H1 (cell line): ENCODE results near the gene RAP2B. TPM values are rescaled to one million over a fixed set of nuclear protein-coding genes. Genes with fewer than 3 reads are reported as not detected.

Experiments
- BACH1 ChIP-seq: IDR thresholded peaks from 2 replicates; pipeline ENCODE4 v1.6.1; 2012; ENCODE audit warnings: low read length, improper control_type of control experiment
- BRCA1 ChIP-seq: IDR thresholded peaks from 2 replicates; pipeline ENCODE4 v1.6.1; 2012; ENCODE audit warnings: low read depth, low read length, improper control_type of control experiment
- CTBP2 ChIP-seq: IDR thresholded peaks from 2 replicates; pipeline ENCODE4 v1.7.0; 2011; ENCODE audit warnings: borderline replicate concordance, mild to moderate bottlenecking, moderate library complexity, mixed read lengths, low read length; ENCODE audit not compliant: insufficient read depth, insufficient read length
- E2F6 ChIP-seq: IDR thresholded peaks from 2 replicates; pipeline ENCODE4 v1.6.1; 2012; ENCODE audit warnings: inconsistent platforms
- EP300 ChIP-seq, 2 experiments: IDR thresholded peaks; 1 replicate in 1 of 2; 2 replicates in 1 of 2; pipeline ENCODE4 v1.6.1; 2011 to 2012; ENCODE audit warnings: low read depth in 2 of 2, low read length in 2 of 2, mild to moderate bottlenecking in 2 of 2, borderline replicate concordance in 1 of 2, inconsistent platforms in 1 of 2, moderate library complexity in 1 of 2
- GTF2F1 ChIP-seq: IDR thresholded peaks from 2 replicates; pipeline ENCODE4 v1.6.1; 2012; ENCODE audit warnings: low read depth, low read length, improper control_type of control experiment, borderline replicate concordance
- NANOG ChIP-seq: IDR thresholded peaks from 2 replicates; pipeline ENCODE4 v1.6.1; 2011; ENCODE audit warnings: low read length, low read depth, mild to moderate bottlenecking, inconsistent platforms; ENCODE audit not compliant: insufficient read depth, poor library complexity, severe bottlenecking
- POLR2AphosphoS5 ChIP-seq: IDR thresholded peaks from 2 replicates; pipeline ENCODE4 v1.6.1; 2011; ENCODE audit warnings: low read depth, low read length
- SAP30 ChIP-seq: fragments of 300-600 bp; sonication (generic); IDR thresholded peaks from 2 replicates; pipeline ENCODE4 v1.7.1; 2012; ENCODE audit warnings: low read length, moderate library complexity, mild to moderate bottlenecking, inconsistent platforms; ENCODE audit not compliant: insufficient read depth, insufficient replicate concordance
- SIN3A ChIP-seq, 2 experiments: IDR thresholded peaks in 1 of 2; conservative IDR thresholded peaks in 1 of 2; 2 replicates each; pipeline ENCODE4 v1.6.1; 2011 to 2012; ENCODE audit warnings: low read length in 2 of 2, improper control_type of control experiment in 1 of 2, low read depth in 1 of 2, mild to moderate bottlenecking in 1 of 2
- SIRT6 ChIP-seq: IDR thresholded peaks from one replicate; pipeline ENCODE4 v1.7.1; 2012; ENCODE audit warnings: low read length, inconsistent platforms
- SP1 ChIP-seq: IDR thresholded peaks from 2 replicates; pipeline ENCODE4 v1.6.1; 2011; ENCODE audit warnings: low read depth, low read length
- SP2 ChIP-seq: IDR thresholded peaks from 2 replicates; pipeline ENCODE4 v1.6.1; 2012; ENCODE audit warnings: mild to moderate bottlenecking, low read length, inconsistent platforms
- SRF ChIP-seq: IDR thresholded peaks from 2 replicates; pipeline ENCODE4 v1.6.1; 2011; ENCODE audit warnings: mild to moderate bottlenecking, low read depth, low read length, moderate library complexity
- TBP ChIP-seq: IDR thresholded peaks from 2 replicates; pipeline ENCODE4 v1.6.1; 2011; ENCODE audit warnings: low read depth, low read length, improper control_type of control experiment
- TCF12 ChIP-seq: IDR thresholded peaks from 2 replicates; pipeline ENCODE4 v1.6.1; 2011; ENCODE audit warnings: low read depth, mild to moderate bottlenecking, low read length
- TEAD4 ChIP-seq: IDR thresholded peaks from 2 replicates; pipeline ENCODE4 v1.6.1; 2012; ENCODE audit warnings: low read depth, low read length, inconsistent platforms, mixed read lengths
- USF2 ChIP-seq: IDR thresholded peaks from 2 replicates; pipeline ENCODE4 v1.6.1; 2011; ENCODE audit warnings: low read length, improper control_type of control experiment
- polyA plus RNA-seq, 7 experiments: library from polyadenylated mRNA; depleted of rRNA in 3 of 7; stranded (reverse) in 5 of 7; unstranded in 2 of 7; fragments of >200 nt in 5 of 7; fragments of 200-250 nt in 2 of 7; gene quantifications; 1 replicate in 5 of 7; 2 replicates in 1 of 7; 4 replicates in 1 of 7; pipeline versions ENCODE4 v1.2.1 to v1.2.3, GENCODE V29; 2011 to 2013; ENCODE audit warnings: missing spikeins in 2 of 7, mixed read lengths in 2 of 7
- total RNA-seq: library from RNA; stranded (reverse); fragmentation: NEBNext Ultra II Directional; extraction: Animal tissue kit (Norgen Biotek cat#: 25700); gene quantifications from 2 replicates; pipeline ENCODE4 v1.2.1, GENCODE V29; 2021
- TF ChIP-seq, protein P1 (sequence below), 3 experiments: IDR thresholded peaks; 1 replicate in 2 of 3; 2 replicates in 1 of 3; pipeline versions ENCODE4 v1.5.1 to v1.6.1; 2011; ENCODE audit warnings: low read length in 3 of 3, mild to moderate bottlenecking in 3 of 3, inconsistent platforms in 2 of 3, low read depth in 1 of 3, moderate library complexity in 1 of 3; ENCODE audit not compliant: insufficient read depth in 1 of 3; ENCODE audit errors: control extremely low read depth in 1 of 3

RAP2B gene
- total and polyA plus RNA-seq, 2 of the 8 experiments (the other 6 are each of a cell fraction or from before 2014, with no cell fraction given), result 7.5 to 20.3 TPM

- peak in 1 of 2 experiments; percentile 78; a peak in 2 of 4 replicates for TF ChIP-seq SIN3A (conservative IDR thresholded peaks at IDR 0.05 in 1 of 2, IDR thresholded peaks at IDR 0.05 in 1 of 2; ENCODE audit: low read depth in 1 of 2, low read length in 2 of 2)
- TF ChIP-seq SRF, result no peak
- no peak for TF ChIP-seq BRCA1
- TF ChIP-seq USF2, result no peak
- no peak for TF ChIP-seq NANOG
- 0 out of 3 replicates have a peak, but pooled peaks of 1 of the 2 experiments have one; percentile 28 for TF ChIP-seq EP300 (IDR thresholded peaks at IDR 0.05; ENCODE audit: borderline replicate concordance in 1 of 2, low read depth in 2 of 2, low read length in 2 of 2)
- peak; percentile 28 for TF ChIP-seq CTBP2
- no peak for TF ChIP-seq SP2
- TF ChIP-seq TCF12, result no peak
- TF ChIP-seq E2F6, result no peak; the same call in 1 of the 2 replicates
- TF ChIP-seq SIRT6, result no peak
- TF ChIP-seq, protein P1, sequence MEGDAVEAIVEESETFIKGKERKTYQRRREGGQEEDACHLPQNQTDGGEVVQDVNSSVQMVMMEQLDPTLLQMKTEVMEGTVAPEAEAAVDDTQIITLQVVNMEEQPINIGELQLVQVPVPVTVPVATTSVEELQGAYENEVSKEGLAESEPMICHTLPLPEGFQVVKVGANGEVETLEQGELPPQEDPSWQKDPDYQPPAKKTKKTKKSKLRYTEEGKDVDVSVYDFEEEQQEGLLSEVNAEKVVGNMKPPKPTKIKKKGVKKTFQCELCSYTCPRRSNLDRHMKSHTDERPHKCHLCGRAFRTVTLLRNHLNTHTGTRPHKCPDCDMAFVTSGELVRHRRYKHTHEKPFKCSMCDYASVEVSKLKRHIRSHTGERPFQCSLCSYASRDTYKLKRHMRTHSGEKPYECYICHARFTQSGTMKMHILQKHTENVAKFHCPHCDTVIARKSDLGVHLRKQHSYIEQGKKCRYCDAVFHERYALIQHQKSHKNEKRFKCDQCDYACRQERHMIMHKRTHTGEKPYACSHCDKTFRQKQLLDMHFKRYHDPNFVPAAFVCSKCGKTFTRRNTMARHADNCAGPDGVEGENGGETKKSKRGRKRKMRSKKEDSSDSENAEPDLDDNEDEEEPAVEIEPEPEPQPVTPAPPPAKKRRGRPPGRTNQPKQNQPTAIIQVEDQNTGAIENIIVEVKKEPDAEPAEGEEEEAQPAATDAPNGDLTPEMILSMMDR (IDR thresholded peaks at IDR 0.05; ENCODE audit: control extremely low read depth in 1 of 3, insufficient read depth in 1 of 3, low read depth in 1 of 3, low read length in 3 of 3), result no peak
- no peak for TF ChIP-seq TEAD4
- no peak for TF ChIP-seq TBP
- no peak for TF ChIP-seq SAP30
- TF ChIP-seq BACH1, result no peak
- TF ChIP-seq POLR2AphosphoS5, result peak; percentile 47; the same call in 1 of the 2 replicates
- no peak for TF ChIP-seq SP1
- no peak for TF ChIP-seq GTF2F1
These were observed 1.4 kb upstream of the RAP2B start (continued) for GRCh38 chr3:153160451-153161137.
